Adrenal gland (tissue), 5 donors: ENCODE measurements around the gene BORCS8.

Experiments used
- CTCF ChIP-seq, 6 experiments: fragments of 450-650 bp in 4 of 6; fragments of 200-600 bp in 2 of 6; sonication (generic) in 1 of 6; IDR thresholded peaks; 1 replicate in 5 of 6; 2 replicates in 1 of 6; pipeline versions ENCODE4 v1.5.1 to v1.8.0; 2016 to 2021; ENCODE audit warnings: antibody characterized with exemption in 6 of 6, mild to moderate bottlenecking in 2 of 6, moderate library complexity in 1 of 6
- POLR2A ChIP-seq, 2 donors: fragments of 450-650 bp; IDR thresholded peaks; one replicate each; pipeline ENCODE4 v1.6.1; 2017; ENCODE audit warnings: antibody characterized with exemption in 2 of 2, mild to moderate bottlenecking in 2 of 2, moderate library complexity in 1 of 2
- donor health status: DM: no; HTN: no; CAD: no.

- TF ChIP-seq CTCF (IDR thresholded peaks at IDR 0.05) (no peak), POLR2A (IDR thresholded peaks at IDR 0.05) (no peak)
Observed at GRCh38 chr19:19170053-19170872, 21.7 kb downstream of the BORCS8 start, which contains the start of gene MEF2B.
